DMS153 treated with DMSO at 0.1 percent for 48 hours (cell line): ENCODE results near the gene DBN1.

Experiments used
- DNase-seq: peaks from one replicate; lab custom pipeline; 2025; ENCODE audit not compliant: unreplicated experiment; lab: John Stamatoyannopoulos, UW

The DBN1 gene

DNA sequence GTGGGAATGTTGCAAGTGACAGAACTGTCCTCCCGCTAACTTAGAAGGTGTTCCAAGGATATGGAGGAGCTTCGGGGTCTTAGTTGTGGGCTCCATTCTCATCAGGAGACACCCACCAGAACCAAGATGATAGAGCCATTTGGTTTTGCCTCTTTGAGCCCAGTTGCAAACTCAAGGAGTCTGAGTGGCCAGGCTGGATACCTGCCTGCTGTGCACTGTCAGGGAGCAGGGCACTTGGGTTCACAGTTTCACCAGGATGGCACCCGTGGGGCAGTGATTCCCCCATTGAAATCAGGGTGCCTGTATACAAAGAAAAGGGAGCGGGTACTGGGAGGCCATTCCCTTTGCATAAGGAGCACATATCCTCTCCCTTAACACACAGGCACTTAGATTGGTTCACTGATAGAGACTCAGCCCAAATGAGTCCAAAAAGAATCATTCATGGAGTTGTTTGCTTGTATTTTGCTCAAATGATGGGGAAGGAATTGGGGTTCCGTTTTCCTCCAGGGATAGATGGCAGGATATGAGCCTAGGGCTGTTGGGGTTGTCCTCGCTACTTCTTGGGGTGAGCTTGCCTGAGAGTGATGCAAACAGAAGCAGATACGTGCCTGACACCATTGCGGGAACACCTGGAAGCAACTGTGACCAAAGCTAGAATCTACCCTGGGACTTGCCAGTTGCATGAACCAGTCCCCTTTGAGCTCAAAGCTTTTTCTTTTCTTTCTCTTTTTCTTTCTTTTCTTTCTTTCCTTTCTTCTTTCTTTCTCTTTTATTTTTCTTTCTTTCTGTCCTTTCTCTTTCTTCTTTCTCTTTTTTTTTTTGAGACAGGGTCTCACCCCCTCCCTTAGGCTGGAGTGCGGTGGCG is 28.1 kb downstream of the DBN1 start:
- no peak for DNase-seq

DNA sequence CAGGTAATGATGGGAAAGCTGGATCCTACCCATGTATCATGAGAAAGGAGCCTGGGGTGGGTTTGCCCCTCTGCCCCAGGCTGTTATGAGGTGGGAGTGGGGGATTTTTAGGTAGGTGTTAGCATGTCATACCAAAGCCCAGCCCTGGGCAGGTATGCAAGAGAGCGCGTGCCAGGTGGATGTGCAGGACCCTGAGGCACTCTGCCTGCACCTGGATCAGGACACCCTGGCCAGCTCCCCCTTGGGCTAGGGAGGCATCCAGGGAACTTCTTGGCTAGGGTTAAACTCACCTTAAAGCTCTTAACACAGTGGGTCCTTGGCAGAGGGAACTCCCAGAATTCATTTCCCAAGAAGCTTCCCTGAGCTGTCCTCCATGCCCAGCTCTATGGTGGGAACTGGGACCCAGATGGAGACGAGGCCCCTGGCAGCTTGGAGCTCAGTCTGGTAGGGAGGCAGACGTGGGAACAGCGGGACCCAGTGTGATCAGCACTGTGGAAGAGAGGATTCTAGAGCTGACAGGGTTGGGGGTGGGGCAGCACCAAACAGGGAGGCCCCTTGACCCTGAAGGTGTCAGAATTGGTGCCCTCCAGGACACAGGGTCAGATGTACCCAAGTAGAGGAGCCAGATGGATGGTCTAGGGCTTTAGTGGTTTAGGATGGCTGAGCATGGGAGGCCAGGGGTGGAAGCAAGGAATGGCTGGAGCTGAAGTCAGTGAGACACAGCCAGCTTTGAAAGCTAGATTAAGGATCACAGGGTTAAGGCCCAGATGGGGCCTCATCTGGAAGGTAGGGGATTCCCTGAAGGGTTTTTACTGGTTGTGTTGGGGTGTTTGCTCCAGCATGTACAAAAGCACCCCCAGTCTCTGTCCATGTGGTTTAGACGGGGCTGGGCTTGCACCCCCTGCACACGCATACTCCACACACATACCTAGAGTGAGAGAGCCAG is 29.1 kb downstream of the DBN1 start:
- no peak for DNase-seq

DNA sequence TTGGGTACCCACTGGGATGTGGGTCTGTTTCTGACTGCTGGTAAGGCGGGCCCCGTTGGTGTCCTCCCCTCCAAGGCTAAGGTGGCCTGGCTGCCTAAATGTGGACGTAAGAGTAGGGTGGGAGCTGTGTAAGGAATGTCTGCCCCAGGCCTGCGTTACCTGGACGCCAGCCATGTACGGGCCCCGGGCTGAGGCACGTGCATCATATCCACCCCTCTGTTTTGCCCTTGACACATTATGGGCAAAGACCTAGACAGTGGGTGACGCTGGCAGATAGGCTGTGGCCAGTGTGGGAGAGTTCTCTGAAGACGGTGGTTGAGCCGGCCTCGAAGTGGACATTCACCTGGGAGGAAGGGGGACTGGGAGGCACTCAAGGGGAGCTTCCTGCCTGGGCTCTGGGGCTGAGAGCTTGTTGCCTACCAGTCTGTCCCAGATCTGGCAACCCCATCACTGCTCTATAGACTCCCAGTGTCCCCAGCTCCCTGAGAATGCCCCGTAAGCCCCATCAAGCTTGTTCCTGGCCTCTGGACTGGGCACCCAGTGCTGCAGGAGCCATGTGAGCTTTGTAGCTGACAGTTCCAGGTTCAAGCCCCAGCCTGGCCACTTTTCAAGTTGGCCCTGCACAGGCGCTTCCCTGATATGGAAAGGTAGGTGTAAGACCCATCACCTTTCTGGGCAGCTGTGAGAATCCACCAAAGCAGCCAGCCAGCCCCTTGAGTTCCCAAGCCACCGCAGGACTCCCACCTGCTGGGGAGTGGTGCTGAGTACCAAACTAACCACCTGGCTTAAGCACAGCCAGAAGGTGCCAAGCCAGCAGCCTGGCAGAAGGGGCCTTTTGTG is 30.1 kb downstream of the DBN1 start:
- DNase-seq: no peak

DNA sequence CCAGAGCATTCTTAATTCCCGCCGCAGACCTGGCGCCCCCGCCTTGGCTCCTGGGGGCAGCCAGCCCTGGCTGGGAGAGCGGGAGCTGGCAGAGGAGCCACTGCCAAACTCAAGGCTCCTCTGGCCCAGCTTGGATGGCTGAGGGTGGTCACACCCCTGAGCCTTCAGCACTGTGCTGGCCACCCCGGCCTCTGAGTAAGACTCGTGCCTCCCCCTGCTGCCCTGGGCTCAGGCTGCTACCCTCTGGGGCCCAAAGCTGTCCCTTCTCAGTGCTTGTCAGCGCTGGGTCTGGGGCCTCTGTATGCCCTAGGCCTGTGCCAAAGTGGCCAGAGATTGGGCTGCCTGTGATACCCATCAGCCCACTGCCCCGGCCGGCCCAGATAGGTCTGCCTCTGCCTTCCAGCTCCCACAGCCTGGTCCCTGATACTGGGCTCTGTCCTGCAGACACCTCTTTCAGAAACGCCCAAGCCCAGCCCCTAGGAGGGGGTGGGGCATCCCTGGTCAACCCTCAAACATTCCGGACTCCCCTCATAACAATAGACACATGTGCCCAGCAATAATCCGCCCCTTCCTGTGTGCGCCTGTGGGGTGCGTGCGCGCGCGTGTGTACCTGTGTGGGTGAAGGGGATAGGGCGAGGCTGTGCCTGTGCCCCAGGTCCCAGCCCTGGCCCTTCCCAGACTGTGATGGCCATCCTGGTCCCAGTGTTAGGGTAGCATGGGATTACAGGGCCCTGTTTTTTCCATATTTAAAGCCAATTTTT is 31.2 kb downstream of the DBN1 start:
- no peak for DNase-seq

DNA sequence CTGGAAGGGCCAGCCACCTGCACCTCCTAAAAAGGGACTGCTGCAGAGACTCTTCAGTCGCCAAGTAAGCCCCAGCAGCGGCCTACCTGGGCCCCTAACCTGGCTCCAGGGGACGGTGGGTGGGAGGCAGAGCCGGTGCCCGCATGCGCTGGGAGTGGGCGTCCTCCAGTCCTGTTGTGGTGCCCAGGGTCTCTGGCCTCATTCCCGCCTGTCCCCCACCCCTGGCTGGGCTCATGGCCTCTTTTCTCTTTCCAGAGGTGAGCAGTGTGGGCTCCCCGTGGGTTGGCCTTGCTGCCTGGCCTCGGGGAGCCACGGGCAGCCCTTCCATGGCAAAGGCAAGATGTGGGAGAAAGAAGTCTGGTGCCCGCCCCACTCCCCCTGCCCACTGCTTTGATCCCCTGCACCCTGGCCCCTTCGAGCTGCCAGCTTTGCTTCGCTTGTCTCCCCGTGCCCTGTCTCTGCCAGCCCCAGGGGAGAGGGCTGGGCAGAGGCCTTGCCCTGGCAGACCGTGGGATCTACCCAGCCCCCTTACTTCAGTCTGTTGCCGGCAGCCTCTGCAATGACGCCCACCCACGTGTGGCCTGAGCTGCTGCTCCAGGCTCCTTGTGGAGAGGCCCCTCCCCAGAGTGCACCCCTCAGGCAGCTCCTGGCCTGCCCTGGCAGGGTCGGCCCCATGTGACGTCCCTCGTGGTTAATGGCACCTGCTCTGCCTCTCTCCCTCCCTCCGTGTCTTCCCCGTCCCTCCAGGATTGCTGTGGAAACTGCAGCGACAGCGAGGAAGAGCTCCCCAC is 32.2 kb downstream of the DBN1 start:
- no peak for DNase-seq

GRCh38 chr5:177440211-177440989 is 33.0 kb downstream of the DBN1 start:
- DNase-seq: no peak

DNA sequence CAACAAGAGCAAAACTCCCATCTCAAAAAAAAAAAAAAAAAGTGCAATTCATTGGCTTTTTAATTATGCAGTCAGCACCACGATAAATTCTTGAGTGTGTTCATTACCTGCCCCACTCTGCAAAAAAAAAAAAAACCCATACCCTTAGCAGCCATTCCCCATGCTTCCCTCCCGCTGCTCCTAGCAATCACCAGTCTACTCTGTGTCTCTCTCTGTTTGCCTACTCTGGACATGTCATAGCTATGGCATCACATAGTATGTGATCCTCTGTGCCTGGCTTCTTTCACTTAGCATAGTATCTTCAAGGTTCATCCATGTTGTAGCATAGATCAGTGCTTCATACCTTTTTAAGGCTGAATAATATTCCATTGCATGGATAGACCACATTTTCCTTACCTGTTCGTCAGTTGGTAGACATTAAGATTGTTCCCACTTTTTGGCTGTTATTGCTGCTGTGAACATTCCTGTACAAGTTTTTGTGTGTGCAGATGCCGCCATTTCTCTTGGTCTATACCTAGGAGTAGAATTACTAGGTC is 33.8 kb downstream of the DBN1 start:
- no peak for DNase-seq

GRCh38 chr5:177438468-177438867 is 35.0 kb downstream of the DBN1 start:
- no peak for DNase-seq

- DNase-seq: no peak
These were observed 35.8 kb downstream of the DBN1 start for GRCh38 chr5:177437623-177438022.

DNA sequence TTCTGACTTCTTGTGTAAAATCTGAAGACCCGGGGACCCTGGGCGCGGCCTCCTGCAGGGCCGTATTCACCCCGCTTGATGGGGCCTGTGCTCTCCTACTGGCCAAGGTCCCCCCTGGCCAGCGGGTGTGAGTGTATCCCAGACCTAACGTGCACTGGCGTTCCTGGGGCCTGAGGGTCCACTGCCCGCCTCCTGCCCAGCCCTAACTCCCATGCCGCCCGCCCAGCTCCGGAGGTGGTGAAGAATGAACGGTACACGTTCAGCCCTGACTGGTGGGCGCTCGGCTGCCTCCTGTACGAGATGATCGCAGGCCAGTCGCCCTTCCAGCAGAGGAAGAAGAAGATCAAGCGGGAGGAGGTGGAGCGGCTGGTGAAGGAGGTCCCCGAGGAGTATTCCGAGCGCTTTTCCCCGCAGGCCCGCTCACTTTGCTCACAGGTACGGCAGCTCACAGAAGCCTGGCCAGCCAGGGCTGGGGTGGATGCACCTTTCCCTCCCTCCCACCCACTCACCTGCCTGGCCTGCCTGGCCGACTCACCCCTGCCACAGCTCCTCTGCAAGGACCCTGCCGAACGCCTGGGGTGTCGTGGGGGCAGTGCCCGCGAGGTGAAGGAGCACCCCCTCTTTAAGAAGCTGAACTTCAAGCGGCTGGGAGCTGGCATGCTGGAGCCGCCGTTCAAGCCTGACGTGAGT is 37.4 kb downstream of the DBN1 start:
- no peak for DNase-seq

- DNase-seq: no peak
These were observed 38.3 kb downstream of the DBN1 start for GRCh38 chr5:177434942-177435738.

DNA sequence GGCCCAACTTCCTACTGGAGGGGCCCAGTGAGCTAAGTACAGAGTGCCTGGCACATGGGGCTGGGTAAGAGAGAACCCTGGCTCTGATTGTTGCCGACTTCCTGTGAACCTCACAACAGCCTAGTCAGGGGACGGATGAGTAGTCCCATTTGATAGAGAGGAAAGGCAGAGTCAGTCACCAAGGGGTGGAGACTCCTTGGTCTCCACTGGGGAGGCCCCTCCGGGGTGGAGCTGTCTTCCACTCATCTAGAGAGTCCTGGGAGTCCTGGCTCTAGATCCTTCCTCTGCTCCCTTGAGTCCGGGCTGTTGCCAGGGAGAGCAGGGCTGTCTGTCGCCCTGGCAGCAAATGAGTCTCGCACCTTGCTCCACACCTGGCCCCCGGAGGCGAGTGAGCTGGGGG is 39.0 kb downstream of the DBN1 start:
- no peak for DNase-seq

- DNase-seq: no peak
These were observed 39.7 kb downstream of the DBN1 start for GRCh38 chr5:177433658-177434217.

- no peak for DNase-seq
These were observed 40.4 kb downstream of the DBN1 start for GRCh38 chr5:177432839-177433657.

DNA sequence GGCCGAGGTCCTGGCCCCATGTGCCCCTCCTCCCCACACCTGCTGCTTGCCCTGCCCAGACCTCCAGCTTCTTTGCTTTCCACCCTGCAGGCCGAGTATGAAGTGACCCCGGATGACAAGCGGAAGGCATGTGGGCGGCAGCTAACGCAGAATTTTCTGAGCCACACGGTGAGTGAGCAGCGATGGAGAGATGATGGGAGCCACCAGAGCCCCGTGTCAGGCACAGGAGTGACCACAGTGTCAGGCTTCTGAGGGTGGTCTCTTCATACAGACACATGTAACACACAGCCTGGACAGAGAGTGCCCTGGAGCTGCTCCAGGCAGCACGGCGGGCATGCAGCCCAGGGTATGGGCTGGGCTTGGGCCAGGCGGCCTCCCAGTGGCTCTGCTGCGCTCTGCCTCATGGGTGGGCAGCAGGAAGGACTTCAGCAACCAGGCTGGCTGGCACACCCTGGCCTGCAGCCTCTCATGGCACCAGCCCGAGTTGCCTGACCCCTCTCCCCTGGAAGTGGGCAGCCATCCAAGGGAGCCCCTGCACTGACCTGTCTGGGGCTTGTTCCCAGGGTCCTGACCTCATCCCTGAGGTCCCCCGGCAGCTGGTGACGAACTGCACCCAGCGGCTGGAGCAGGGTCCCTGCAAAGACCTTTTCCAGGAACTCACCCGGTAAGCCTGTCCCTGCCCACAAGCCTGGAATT is 41.1 kb downstream of the DBN1 start:
- DNase-seq: no peak
